IMR-90 (cell line): ENCODE measurements around the gene KDR.

Experiments
- BHLHE40 ChIP-seq: fragments of 150-350 bp; IDR thresholded peaks from 2 replicates; pipeline ENCODE4 v1.6.1; 2016; ENCODE audit warnings: mild to moderate bottlenecking, low read depth, low read length
- CEBPB ChIP-seq: IDR thresholded peaks from 2 replicates; pipeline ENCODE4 v1.6.1; 2012; ENCODE audit warnings: low read depth, low read length, improper control_type of control experiment
- FOS ChIP-seq: fragments of 150-350 bp; IDR thresholded peaks from 2 replicates; pipeline ENCODE4 v1.6.1; 2016; ENCODE audit warnings: low read depth, low read length
- MAFK ChIP-seq: IDR thresholded peaks from 2 replicates; pipeline ENCODE4 v1.6.1; 2012; ENCODE audit warnings: low read depth, low read length, improper control_type of control experiment
- MXI1 ChIP-seq: IDR thresholded peaks from 2 replicates; pipeline ENCODE4 v1.6.1; 2012; ENCODE audit warnings: low read depth, mild to moderate bottlenecking, low read length, moderate library complexity, borderline replicate concordance
- NFE2L2 ChIP-seq: fragments of 150-350 bp; IDR thresholded peaks from 2 replicates; pipeline ENCODE4 v1.6.1; 2016; ENCODE audit warnings: low read depth, mild to moderate bottlenecking, low read length
- POLR2A ChIP-seq: IDR thresholded peaks from 2 replicates; pipeline ENCODE4 v1.6.1; 2012; ENCODE audit warnings: mild to moderate bottlenecking, low read depth, low read length
- RAD21 ChIP-seq: IDR thresholded peaks from 2 replicates; pipeline ENCODE4 v1.6.1; 2012; ENCODE audit warnings: low read length, improper control_type of control experiment
- RCOR1 ChIP-seq: IDR thresholded peaks from 2 replicates; pipeline ENCODE4 v1.6.1; 2012; ENCODE audit warnings: mild to moderate bottlenecking, low read length, improper control_type of control experiment; ENCODE audit not compliant: insufficient replicate concordance
- RFX5 ChIP-seq: IDR thresholded peaks from 2 replicates; pipeline ENCODE4 v1.8.0; 2012; ENCODE audit warnings: low read depth, mild to moderate bottlenecking, low read length, moderate library complexity
- SMC3 ChIP-seq: fragments of 150-350 bp; IDR thresholded peaks from 2 replicates; pipeline ENCODE4 v1.6.1; 2016; ENCODE audit warnings: low read depth, mild to moderate bottlenecking, antibody characterized with exemption, low read length, moderate library complexity
- TF ChIP-seq, protein P1 (sequence below): conservative IDR thresholded peaks from 2 replicates; pipeline ENCODE4 v1.5.1; 2012; ENCODE audit warnings: mild to moderate bottlenecking, low read depth, low read length, improper control_type of control experiment
- TF ChIP-seq, protein P2 (sequence below): fragments of 150-350 bp; IDR thresholded peaks from 2 replicates; pipeline ENCODE4 v1.6.1; 2017; ENCODE audit warnings: mild to moderate bottlenecking, antibody characterized with exemption, low read length, low read depth
- TF ChIP-seq, protein P3 (sequence below): fragments of 150-350 bp; IDR thresholded peaks from 2 replicates; pipeline ENCODE4 v1.6.1; 2016; ENCODE audit warnings: low read depth, mild to moderate bottlenecking, low read length, moderate library complexity, borderline replicate concordance

DNA sequence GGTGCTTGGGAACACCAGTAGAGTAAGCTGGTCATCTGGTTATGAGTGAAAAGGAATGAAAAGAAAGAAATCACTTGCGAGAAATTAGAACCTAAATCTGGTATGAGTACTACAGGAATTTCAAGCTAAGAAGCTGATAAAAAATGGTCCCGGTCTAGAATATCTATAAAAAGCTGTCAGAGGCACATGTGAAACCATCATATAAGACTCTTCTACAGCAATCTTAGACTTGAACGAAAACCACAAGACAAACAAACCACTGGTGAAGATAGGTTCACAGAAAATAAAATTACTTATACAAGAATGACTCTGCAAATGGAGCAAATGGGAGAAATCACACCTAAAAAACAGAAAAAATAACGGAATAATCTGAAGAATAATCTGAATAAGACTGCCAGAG lies 69.9 kb downstream of the KDR start:
- TF ChIP-seq, protein P1, sequence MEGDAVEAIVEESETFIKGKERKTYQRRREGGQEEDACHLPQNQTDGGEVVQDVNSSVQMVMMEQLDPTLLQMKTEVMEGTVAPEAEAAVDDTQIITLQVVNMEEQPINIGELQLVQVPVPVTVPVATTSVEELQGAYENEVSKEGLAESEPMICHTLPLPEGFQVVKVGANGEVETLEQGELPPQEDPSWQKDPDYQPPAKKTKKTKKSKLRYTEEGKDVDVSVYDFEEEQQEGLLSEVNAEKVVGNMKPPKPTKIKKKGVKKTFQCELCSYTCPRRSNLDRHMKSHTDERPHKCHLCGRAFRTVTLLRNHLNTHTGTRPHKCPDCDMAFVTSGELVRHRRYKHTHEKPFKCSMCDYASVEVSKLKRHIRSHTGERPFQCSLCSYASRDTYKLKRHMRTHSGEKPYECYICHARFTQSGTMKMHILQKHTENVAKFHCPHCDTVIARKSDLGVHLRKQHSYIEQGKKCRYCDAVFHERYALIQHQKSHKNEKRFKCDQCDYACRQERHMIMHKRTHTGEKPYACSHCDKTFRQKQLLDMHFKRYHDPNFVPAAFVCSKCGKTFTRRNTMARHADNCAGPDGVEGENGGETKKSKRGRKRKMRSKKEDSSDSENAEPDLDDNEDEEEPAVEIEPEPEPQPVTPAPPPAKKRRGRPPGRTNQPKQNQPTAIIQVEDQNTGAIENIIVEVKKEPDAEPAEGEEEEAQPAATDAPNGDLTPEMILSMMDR = no peak
- TF ChIP-seq POLR2A (no peak), NFE2L2 (no peak), SMC3 (no peak), MXI1 (no peak), BHLHE40 (no peak), RAD21 (no peak), RFX5 (no peak), RCOR1 (no peak), CEBPB (no peak), MAFK (no peak), FOS (no peak)
- TF ChIP-seq, protein P2, sequence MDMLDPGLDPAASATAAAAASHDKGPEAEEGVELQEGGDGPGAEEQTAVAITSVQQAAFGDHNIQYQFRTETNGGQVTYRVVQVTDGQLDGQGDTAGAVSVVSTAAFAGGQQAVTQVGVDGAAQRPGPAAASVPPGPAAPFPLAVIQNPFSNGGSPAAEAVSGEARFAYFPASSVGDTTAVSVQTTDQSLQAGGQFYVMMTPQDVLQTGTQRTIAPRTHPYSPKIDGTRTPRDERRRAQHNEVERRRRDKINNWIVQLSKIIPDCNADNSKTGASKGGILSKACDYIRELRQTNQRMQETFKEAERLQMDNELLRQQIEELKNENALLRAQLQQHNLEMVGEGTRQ = no peak
- TF ChIP-seq, protein P3, sequence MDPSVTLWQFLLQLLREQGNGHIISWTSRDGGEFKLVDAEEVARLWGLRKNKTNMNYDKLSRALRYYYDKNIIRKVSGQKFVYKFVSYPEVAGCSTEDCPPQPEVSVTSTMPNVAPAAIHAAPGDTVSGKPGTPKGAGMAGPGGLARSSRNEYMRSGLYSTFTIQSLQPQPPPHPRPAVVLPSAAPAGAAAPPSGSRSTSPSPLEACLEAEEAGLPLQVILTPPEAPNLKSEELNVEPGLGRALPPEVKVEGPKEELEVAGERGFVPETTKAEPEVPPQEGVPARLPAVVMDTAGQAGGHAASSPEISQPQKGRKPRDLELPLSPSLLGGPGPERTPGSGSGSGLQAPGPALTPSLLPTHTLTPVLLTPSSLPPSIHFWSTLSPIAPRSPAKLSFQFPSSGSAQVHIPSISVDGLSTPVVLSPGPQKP = no peak
